HepG2 (cell line): ENCODE measurements around the gene CLCN2. TPM values are rescaled to one million over a fixed set of nuclear protein-coding genes. Genes with fewer than 3 reads are reported as not detected.

Source experiments
- ATAC-seq: fragments of 200-7000 bp; cut with Tn5 transposase; 3 replicates; pipeline ENCODE4 v1.9.1; 2020; ENCODE audit warnings: mild to moderate bottlenecking, moderate library complexity
- BruUV-seq: library from RNA; stranded (reverse); fragments of 400-500 nt; replicated peaks from 2 replicates; lab custom pipeline; 2021; lab: Mats Ljungman, UMichigan
- CTCF ChIA-PET: fragments of 300-600 bp; formaldehyde crosslinking; extraction: SDS; loops from one replicate; lab custom pipeline; 2021; ENCODE audit warnings: low total read pairs, inconsistent platforms, low intra/inter-chr PET ratio; lab: Yijun Ruan, JAX
- POLR2A ChIA-PET: fragments of 350-600 bp; sonication (Branson Sonifier 250); formaldehyde crosslinking; loops from one replicate; lab custom pipeline; 2020; ENCODE audit warnings: antibody characterized with exemption, inconsistent platforms; lab: Yijun Ruan, JAX
- DNase-seq: peaks from one replicate; pipeline ENCODE4 v3.0.0-alpha.2; 2015; ENCODE audit warnings: low spot score
- FAIRE-seq: peaks from 3 replicates; lab custom pipeline; 2011; peaks lifted over from hg19 to GRCh38; lab: Jason Lieb, UNC
- H2AFZ ChIP-seq: one replicate; pipeline ENCODE4 v1.6.1; 2011; ENCODE audit warnings: low read length, inconsistent platforms
- H3K27ac ChIP-seq: fragments of 300-600 bp; 3 replicates; pipeline ENCODE4 v1.8.0; 2011; ENCODE audit warnings: mixed run types, mild to moderate bottlenecking, mixed read lengths, low read length, inconsistent platforms; ENCODE audit not compliant: insufficient read depth; ENCODE audit errors: extremely low read length
- H3K27me3 ChIP-seq, 2 experiments: fragments of 200-600 bp in 1 of 2; 2 replicates in 1 of 2; 3 replicates in 1 of 2; pipeline versions ENCODE4 v1.6.0 to v1.8.0; 2011; ENCODE audit warnings: low read length in 2 of 2, mild to moderate bottlenecking in 2 of 2, moderate library complexity in 2 of 2, inconsistent platforms in 1 of 2; ENCODE audit not compliant: insufficient read depth in 2 of 2, control insufficient read depth in 1 of 2
- H3K36me3 ChIP-seq, 2 experiments: fragments of 200-600 bp in 1 of 2; replicated peaks in 1 of 2; 2 replicates in 1 of 2; 3 replicates in 1 of 2; pipeline versions ENCODE4 v1.5.1 to v1.8.0; 2011; ENCODE audit warnings: low read length in 2 of 2, inconsistent platforms in 1 of 2; ENCODE audit not compliant: insufficient read depth in 2 of 2, control insufficient read depth in 1 of 2
- H3K4me1 ChIP-seq: 2 replicates; pipeline ENCODE4 v1.5.1; 2012; ENCODE audit warnings: low read length, inconsistent platforms; ENCODE audit not compliant: insufficient read depth
- H3K4me2 ChIP-seq: 2 replicates; pipeline ENCODE4 v1.6.0; 2011; ENCODE audit warnings: low read depth, low read length, inconsistent platforms
- H3K4me3 ChIP-seq, 3 experiments: fragments of 200-600 bp in 1 of 3; sonication (generic), shearing (Covaris generic) in 1 of 3; replicated peaks in 1 of 3; 2 replicates each; pipeline ENCODE4 v1.5.1; 2011 to 2016; ENCODE audit warnings: low read length in 3 of 3, inconsistent platforms in 2 of 3, low read depth in 2 of 3, mild to moderate bottlenecking in 2 of 3, control low read depth in 1 of 3, mixed read lengths in 1 of 3; ENCODE audit not compliant: insufficient read depth in 1 of 3
- H3K79me2 ChIP-seq: one replicate; pipeline ENCODE4 v1.6.1; 2011; ENCODE audit warnings: low read length, inconsistent platforms; ENCODE audit not compliant: insufficient read depth
- H3K9ac ChIP-seq: 2 replicates; pipeline ENCODE4 v1.6.0; 2011; ENCODE audit warnings: mild to moderate bottlenecking, low read depth, low read length, inconsistent platforms; ENCODE audit not compliant: insufficient read depth
- H3K9me3 ChIP-seq: 2 replicates; pipeline ENCODE4 v1.5.1; 2012; ENCODE audit warnings: mild to moderate bottlenecking, low read length
- H4K20me1 ChIP-seq: 2 replicates; pipeline ENCODE4 v1.6.0; 2011; ENCODE audit warnings: inconsistent platforms, mild to moderate bottlenecking, low read length, moderate library complexity; ENCODE audit not compliant: insufficient read depth
- AGO1 ChIP-seq: fragments of 200-400 bp; formaldehyde crosslinking; IDR thresholded peaks from 2 replicates; pipeline ENCODE4 v1.6.1; 2017; ENCODE audit warnings: mild to moderate bottlenecking, low read depth, low read length, moderate library complexity; ENCODE audit not compliant: poor library complexity, severe bottlenecking
- CREB1 ChIP-seq, 2 experiments: fragments of 450-650 bp in 1 of 2; IDR thresholded peaks; 2 replicates each; pipeline ENCODE4 v1.6.1; 2016 to 2017; ENCODE audit warnings: control low read depth in 1 of 2, mild to moderate bottlenecking in 1 of 2, missing compliant biosample characterization in 1 of 2, missing genetic modification characterization in 1 of 2
- RBFOX2 ChIP-seq: fragments of 200-400 bp; formaldehyde crosslinking; IDR thresholded peaks from 2 replicates; pipeline ENCODE4 v1.6.1; 2017; ENCODE audit warnings: low read depth, mild to moderate bottlenecking, low read length
- ZMYM3 ChIP-seq: sonication (generic); formaldehyde crosslinking; IDR thresholded peaks from 2 replicates; pipeline ENCODE4 v1.5.1; 2020; ENCODE audit warnings: mild to moderate bottlenecking, missing genetic modification reagents
- ZNF629 ChIP-seq: sonication (generic); formaldehyde crosslinking; conservative IDR thresholded peaks from 2 replicates; pipeline ENCODE4 v1.5.0; 2020; ENCODE audit warnings: missing genetic modification reagents
- WGBS: methylation state at CpG from one replicate; pipeline ENCODE4 v1.1.6; 2017; ENCODE audit warnings: low lambda C conversion rate; 5-methylcytosine and 5-hydroxymethylcytosine counted together
- in situ Hi-C: cut with HindIII; loops from 2 replicates; pipeline ENCODE4 v1.10.0; 2017; ENCODE audit warnings: low pct_unique_long_range_greater_than_20kb; ENCODE audit not compliant: extremely low pct_ligation_motif_present
- intact Hi-C: fragments of 100-400 bp; cut with micrococcal nuclease; formaldehyde crosslinking; loops from one replicate; pipeline ENCODE4 v1.10.0; 2022; ENCODE audit not compliant: unreplicated experiment
- polyA plus RNA-seq, 8 experiments: library from polyadenylated mRNA; depleted of rRNA in 3 of 8; stranded (reverse) in 7 of 8; unstranded in 1 of 8; fragments of >200 nt; fragmentation: Illumina TruSeq in 4 of 8; extraction: Trizol in 4 of 8; gene quantifications; 2 replicates each; pipeline versions ENCODE4 v1.2.1 to v1.2.3, GENCODE V29; 2011 to 2016; ENCODE audit warnings: low read depth in 4 of 8, missing spikeins in 1 of 8, mixed read lengths in 1 of 8; ENCODE audit not compliant: insufficient read depth in 1 of 8
- total RNA-seq, 5 experiments: library from RNA; depleted of rRNA; stranded (reverse); fragments of >200 nt; fragmentation: Illumina TruSeq; extraction: Trizol; gene quantifications; 2 replicates each; pipeline ENCODE4 v1.2.3, GENCODE V29; 2016; ENCODE audit warnings: low read depth in 1 of 5
- TF ChIP-seq, protein P1 (sequence below): sonication (generic); formaldehyde crosslinking; IDR thresholded peaks from 2 replicates; pipeline ENCODE4 v1.4.0; 2020; ENCODE audit warnings: missing genetic modification reagents
- TF ChIP-seq, protein P2 (sequence below): sonication (generic); formaldehyde crosslinking; IDR thresholded peaks from 2 replicates; pipeline ENCODE4 v1.5.0; 2020; ENCODE audit warnings: mild to moderate bottlenecking, low read depth, missing genetic modification reagents, borderline replicate concordance

The CLCN2 gene
- total and polyA plus RNA-seq, 2 of the 13 experiments (the other 11 are each of a cell fraction or from before 2014, with no cell fraction given) = 11.4 to 13.5 TPM

DNA sequence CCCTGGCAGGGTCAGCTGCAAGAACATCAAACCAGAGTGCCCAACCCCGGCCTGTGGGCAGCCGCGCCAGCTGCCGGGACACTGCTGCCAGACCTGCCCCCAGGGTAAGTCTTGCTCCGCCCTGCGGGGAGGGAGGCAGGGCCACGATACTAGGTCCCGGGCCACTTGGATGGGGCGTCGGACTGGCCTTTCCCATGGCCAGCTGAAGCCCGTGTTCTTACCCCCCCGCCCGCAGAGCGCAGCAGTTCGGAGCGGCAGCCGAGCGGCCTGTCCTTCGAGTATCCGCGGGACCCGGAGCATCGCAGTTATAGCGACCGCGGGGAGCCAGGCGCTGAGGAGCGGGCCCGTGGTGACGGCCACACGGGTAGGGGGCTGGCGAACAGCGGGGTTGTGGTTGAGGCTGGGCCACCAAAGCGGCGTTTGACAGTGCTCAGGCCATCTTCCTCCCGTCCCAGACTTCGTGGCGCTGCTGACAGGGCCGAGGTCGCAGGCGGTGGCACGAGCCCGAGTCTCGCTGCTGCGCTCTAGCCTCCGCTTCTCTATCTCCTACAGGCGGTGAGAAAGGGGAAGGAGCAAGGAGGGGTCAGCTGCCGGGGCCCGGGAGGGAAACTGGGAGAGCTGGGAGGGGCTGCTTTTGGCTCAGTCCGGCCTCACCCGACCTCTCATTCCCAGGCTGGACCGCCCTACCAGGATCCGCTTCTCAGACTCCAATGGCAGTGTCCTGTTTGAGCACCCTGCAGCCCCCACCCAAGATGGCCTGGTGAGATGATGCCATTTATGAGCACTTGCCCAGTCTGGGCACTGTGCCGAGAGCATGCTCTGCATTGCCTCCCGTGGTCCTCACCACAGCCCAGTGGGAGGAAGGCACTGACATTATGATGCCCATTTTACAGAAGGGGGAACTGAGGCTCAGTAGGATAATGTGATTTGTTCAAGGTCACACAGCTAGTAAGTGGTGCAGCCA lies 20.1 kb upstream of the CLCN2 start:
- Histone ChIP-seq H3K4me3 (peak overlapping the region in 1 of 3 experiments; percentile 71; a peak in 1 of 6 replicates), H3K4me1 (peaks cover 22% of the 10 kb centered on the region), H3K36me3 (peaks cover 6 to 22% of the 10 kb centered on the region in 2 experiments; a peak in 3 of 5 replicates), H3K27ac (no peak overlapping the region), H3K4me2 (peak overlapping the region; percentile 80; the same call in 1 of the 2 replicates), H3K9me3 (no peaks in the 10 kb centered on the region), H3K9ac (no peak overlapping the region), H3K27me3 (no peaks in the 10 kb centered on the region; a peak in 1 of 5 replicates), H4K20me1 (0 out of 2 replicates have a peak, but pooled peaks cover 3% of the 10 kb centered on the region), H2AFZ (no peak overlapping the region), H3K79me2 (peaks cover 25% of the 10 kb centered on the region)
- WGBS = 98% methylated on average over 26 of the region's 55 CpGs
- in situ Hi-C loops (no loop called here), intact Hi-C loops (no loop called here)
- ChIA-PET CTCF (no interaction called here), POLR2A (interaction anchor here (1.2 kb wide), 1 partner anchor 10 kb away, joined by 5 read pairs; no protein-coding TSS in a partner anchor)
- ATAC-seq (no peak), FAIRE-seq (no peak), DNase-seq (no peak)
- BruUV-seq = no TSS peak
- TF ChIP-seq, protein P1, sequence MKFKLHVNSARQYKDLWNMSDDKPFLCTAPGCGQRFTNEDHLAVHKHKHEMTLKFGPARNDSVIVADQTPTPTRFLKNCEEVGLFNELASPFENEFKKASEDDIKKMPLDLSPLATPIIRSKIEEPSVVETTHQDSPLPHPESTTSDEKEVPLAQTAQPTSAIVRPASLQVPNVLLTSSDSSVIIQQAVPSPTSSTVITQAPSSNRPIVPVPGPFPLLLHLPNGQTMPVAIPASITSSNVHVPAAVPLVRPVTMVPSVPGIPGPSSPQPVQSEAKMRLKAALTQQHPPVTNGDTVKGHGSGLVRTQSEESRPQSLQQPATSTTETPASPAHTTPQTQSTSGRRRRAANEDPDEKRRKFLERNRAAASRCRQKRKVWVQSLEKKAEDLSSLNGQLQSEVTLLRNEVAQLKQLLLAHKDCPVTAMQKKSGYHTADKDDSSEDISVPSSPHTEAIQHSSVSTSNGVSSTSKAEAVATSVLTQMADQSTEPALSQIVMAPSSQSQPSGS = no peak
- 0 out of 2 replicates have a peak, but pooled peaks have one; percentile 39 for TF ChIP-seq ZMYM3 (CRISPR knock-in tag)
- peak; percentile 9 for TF ChIP-seq AGO1
- peak; percentile 91 for TF ChIP-seq ZNF629
- TF ChIP-seq, protein P2, sequence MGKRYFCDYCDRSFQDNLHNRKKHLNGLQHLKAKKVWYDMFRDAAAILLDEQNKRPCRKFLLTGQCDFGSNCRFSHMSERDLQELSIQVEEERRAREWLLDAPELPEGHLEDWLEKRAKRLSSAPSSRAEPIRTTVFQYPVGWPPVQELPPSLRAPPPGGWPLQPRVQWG (CRISPR knock-in tag) = no peak
- 0 out of 2 replicates have a peak, but pooled peaks have one; percentile 31 for TF ChIP-seq RBFOX2
- TF ChIP-seq CREB1 (IDR thresholded peaks at IDR 0.05) = no peak
- no peak for TF ChIP-seq CREB1 (CRISPR knock-in tag; IDR thresholded peaks at IDR 0.05)
